Activated CD8-positive, alpha-beta T cell treated with anti-CD3 and anti-CD28 coated beads for 36 hours (primary cell): ENCODE measurements around the gene NXF3. TPM values are rescaled to one million over a fixed set of nuclear protein-coding genes. Genes with fewer than 3 reads are reported as not detected.

Experiments used
- ATAC-seq: fragments of 200-7000 bp; cut with Tn5 transposase; one replicate; pipeline ENCODE4 v1.10.0; 2021; ENCODE audit warnings: mild to moderate bottlenecking, moderate library complexity
- CTCF ChIA-PET: fragments of 350-600 bp; sonication (Branson Sonifier 250); formaldehyde crosslinking; loops from one replicate; lab custom pipeline; 2021; ENCODE audit warnings: antibody characterized with exemption; lab: Charles Lee
- POLR2A ChIA-PET: fragments of 350-600 bp; sonication (Branson Sonifier 250); formaldehyde crosslinking; loops from one replicate; lab custom pipeline; 2021; ENCODE audit warnings: antibody characterized with exemption; lab: Charles Lee
- DNase-seq: peaks from one replicate; pipeline ENCODE4 v3.0.0-alpha.2; 2020
- H3K27ac Mint-ChIP-seq: one replicate; pipeline ENCODE4 v1.8.0; 2021; ENCODE audit warnings: mild to moderate bottlenecking, mixed read lengths
- H3K27me3 Mint-ChIP-seq: one replicate; pipeline ENCODE4 v1.8.0; 2021; ENCODE audit warnings: mixed read lengths
- H3K36me3 Mint-ChIP-seq: one replicate; pipeline ENCODE4 v1.8.0; 2021; ENCODE audit warnings: low read depth, mixed read lengths
- H3K4me1 Mint-ChIP-seq: one replicate; pipeline ENCODE4 v1.8.0; 2021; ENCODE audit warnings: low read depth, mixed read lengths
- H3K4me3 Mint-ChIP-seq: one replicate; pipeline ENCODE4 v1.8.0; 2021; ENCODE audit warnings: mild to moderate bottlenecking, moderate library complexity, mixed read lengths
- H3K9me3 Mint-ChIP-seq: one replicate; pipeline ENCODE4 v1.8.0; 2021; ENCODE audit warnings: mixed read lengths
- intact Hi-C: fragments of 100-400 bp; cut with micrococcal nuclease; formaldehyde crosslinking; loops from one replicate; pipeline ENCODE4 v1.10.0; 2022
- total RNA-seq, 2 experiments: library from RNA; stranded (reverse); gene quantifications; one replicate each; pipeline ENCODE4 v1.2.3, GENCODE V29; 2021
- TF ChIP-seq, protein P1 (sequence below): fragments of 200-600 bp; IDR thresholded peaks from one replicate; pipeline ENCODE4 v1.8.0; 2022; ENCODE audit warnings: antibody characterized with exemption, mild to moderate bottlenecking

The NXF3 gene
- total RNA-seq, 2 experiments from 2014 or later: not detected

DNA sequence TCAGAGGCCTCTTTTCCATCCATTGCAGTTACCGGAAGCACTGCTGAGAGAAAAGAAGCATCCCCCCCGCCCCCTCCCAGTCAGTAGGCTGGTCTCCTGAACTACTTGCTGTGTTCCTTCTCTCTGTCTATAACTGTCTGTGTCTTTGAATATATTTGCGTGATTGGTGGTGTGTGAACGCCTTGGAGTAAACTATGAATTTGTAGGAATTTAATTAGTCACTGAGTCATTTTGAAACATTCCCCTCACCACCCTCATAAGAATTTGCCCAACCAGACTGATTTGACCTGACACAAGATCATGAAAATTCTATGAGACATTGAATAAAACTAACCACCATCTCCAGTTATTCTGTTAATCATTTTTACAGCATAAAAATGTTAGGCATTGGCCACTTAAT lies 6.7 kb upstream of the NXF3 start:
- TF ChIP-seq, protein P1, sequence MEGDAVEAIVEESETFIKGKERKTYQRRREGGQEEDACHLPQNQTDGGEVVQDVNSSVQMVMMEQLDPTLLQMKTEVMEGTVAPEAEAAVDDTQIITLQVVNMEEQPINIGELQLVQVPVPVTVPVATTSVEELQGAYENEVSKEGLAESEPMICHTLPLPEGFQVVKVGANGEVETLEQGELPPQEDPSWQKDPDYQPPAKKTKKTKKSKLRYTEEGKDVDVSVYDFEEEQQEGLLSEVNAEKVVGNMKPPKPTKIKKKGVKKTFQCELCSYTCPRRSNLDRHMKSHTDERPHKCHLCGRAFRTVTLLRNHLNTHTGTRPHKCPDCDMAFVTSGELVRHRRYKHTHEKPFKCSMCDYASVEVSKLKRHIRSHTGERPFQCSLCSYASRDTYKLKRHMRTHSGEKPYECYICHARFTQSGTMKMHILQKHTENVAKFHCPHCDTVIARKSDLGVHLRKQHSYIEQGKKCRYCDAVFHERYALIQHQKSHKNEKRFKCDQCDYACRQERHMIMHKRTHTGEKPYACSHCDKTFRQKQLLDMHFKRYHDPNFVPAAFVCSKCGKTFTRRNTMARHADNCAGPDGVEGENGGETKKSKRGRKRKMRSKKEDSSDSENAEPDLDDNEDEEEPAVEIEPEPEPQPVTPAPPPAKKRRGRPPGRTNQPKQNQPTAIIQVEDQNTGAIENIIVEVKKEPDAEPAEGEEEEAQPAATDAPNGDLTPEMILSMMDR: no peak
- intact Hi-C loops: no loop called here
- DNase-seq (no peak), ATAC-seq (no peak)
- CTCF ChIA-PET: no interaction called here
- no peaks in the 10 kb centered on the region for H3K36me3 Mint-ChIP-seq
- no peaks in the 10 kb centered on the region for H3K27me3 Mint-ChIP-seq
- H3K9me3 Mint-ChIP-seq: no peaks in the 10 kb centered on the region
- H3K4me1 Mint-ChIP-seq: no peaks in the 10 kb centered on the region
- POLR2A ChIA-PET: no interaction called here
- H3K4me3 Mint-ChIP-seq: no peak overlapping the region
- H3K27ac Mint-ChIP-seq: no peak overlapping the region

DNA sequence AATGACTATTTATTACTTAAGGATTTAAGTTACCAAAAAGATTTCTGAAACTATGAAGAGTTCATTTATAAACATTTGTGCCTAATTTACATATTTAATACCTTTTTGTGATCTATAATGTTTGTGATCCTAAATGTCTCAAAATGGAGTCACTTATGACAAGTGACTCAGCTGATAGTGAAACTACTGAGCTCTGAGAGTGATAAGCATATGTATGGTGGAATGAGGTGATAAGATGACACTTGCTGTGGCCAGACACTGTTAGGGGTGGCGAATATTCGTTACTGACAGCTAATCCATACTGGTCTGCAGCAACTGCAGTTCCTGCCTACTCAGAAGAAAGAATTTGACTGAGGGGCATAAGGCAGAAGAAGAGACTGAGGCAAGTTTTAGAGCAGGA lies 5.5 kb upstream of the NXF3 start:
- H3K9me3 Mint-ChIP-seq: no peaks in the 10 kb centered on the region
- CTCF ChIA-PET: no interaction called here
- ATAC-seq: no peak
- H3K27ac Mint-ChIP-seq: no peak overlapping the region
- TF ChIP-seq, protein P1: no peak
- no peaks in the 10 kb centered on the region for H3K36me3 Mint-ChIP-seq
- DNase-seq: no peak
- no peaks in the 10 kb centered on the region for H3K4me1 Mint-ChIP-seq
- H3K4me3 Mint-ChIP-seq: no peak overlapping the region
- intact Hi-C loops: no loop called here
- POLR2A ChIA-PET: no interaction called here
- no peaks in the 10 kb centered on the region for H3K27me3 Mint-ChIP-seq

DNA sequence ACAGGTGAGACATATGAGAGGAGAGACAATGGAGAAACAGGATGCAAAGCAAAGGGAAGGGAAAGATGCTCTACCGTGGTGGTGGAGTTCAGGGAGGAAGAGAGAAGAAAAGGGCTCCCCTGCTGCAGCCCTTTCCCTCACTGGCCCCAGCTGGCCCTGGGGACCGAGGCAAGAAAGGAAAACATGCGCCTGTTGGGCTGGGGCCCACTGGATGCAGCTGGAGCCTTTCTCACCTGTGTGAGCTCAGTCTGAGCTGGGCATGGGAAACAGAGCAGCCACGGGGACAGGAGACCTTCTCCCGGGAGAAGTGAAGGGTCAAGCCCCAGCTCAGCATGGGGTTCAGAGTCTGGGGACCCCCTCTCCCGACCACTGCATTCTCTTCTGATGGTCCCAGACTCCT lies 11.9 kb downstream of the NXF3 start:
- POLR2A ChIA-PET: no interaction called here
- Mint-ChIP-seq H3K36me3 (no peaks in the 10 kb centered on the region), H3K27me3 (peaks cover 1% of the 10 kb centered on the region), H3K4me1 (no peaks in the 10 kb centered on the region), H3K27ac (no peak overlapping the region), H3K4me3 (no peak overlapping the region), H3K9me3 (no peaks in the 10 kb centered on the region)
- DNase-seq (no peak), ATAC-seq (no peak)
- TF ChIP-seq, protein P1: no peak
- CTCF ChIA-PET: no interaction called here
- intact Hi-C loops: no loop called here

DNA sequence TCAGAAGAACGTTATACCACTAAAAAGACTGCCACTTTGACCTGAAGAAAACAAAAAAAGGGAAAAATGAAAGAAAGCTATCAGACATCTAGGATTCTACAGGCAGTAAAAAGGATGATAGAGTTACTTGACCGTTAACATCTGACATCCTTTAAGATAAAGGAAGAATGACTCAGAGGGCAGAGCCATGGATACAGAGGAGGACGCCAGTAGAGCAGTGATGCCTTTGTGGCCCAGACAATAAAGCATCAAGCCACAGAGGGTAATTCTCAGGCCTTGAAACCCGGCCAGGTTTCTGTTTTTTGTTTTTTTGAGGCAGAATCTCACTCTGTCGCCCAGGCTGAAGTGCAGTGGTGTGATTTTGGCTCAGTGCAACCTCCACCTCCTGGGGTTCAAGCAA lies 19.5 kb downstream of the NXF3 start:
- Mint-ChIP-seq H3K27ac (no peak overlapping the region), H3K4me1 (no peaks in the 10 kb centered on the region), H3K9me3 (no peaks in the 10 kb centered on the region), H3K36me3 (no peaks in the 10 kb centered on the region), H3K4me3 (no peak overlapping the region), H3K27me3 (peaks cover 1% of the 10 kb centered on the region)
- intact Hi-C loops: no loop called here
- POLR2A ChIA-PET: no interaction called here
- DNase-seq (no peak), ATAC-seq (no peak)
- TF ChIP-seq, protein P1: no peak
- CTCF ChIA-PET: no interaction called here

DNA sequence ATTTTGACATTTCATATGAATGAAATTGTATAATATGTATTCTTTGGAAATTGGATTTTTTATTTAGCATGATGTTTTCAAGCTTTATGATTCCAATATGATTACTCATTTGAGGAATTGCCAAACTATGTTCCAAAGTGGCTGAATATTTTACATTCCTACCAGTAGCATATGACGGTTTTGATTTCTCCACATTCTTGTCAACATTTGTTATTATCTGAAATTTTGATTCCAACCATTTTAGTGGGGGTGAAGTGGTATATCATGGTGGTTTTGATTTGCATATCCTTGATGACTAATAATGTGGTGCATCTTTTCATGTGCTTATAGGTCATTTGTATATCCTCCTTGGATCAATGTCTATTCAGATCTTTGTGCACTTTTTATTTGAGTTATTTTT lies 26.3 kb downstream of the NXF3 start:
- TF ChIP-seq, protein P1: no peak
- H3K27ac Mint-ChIP-seq: no peak overlapping the region
- H3K27me3 Mint-ChIP-seq: peaks cover 11% of the 10 kb centered on the region
- CTCF ChIA-PET: no interaction called here
- no peak overlapping the region for H3K4me3 Mint-ChIP-seq
- ATAC-seq (no peak), DNase-seq (no peak)
- POLR2A ChIA-PET: no interaction called here
- H3K4me1 Mint-ChIP-seq: peaks cover 1% of the 10 kb centered on the region
- no peaks in the 10 kb centered on the region for H3K9me3 Mint-ChIP-seq
- intact Hi-C loops: no loop called here
- no peaks in the 10 kb centered on the region for H3K36me3 Mint-ChIP-seq
